ENCODE measurements around the gene GDF15. TPM values are rescaled to one million over a fixed set of nuclear protein-coding genes. Genes with fewer than 3 reads are reported as not detected.
"Not testable (repeated sequence)": the region's sequence is repeated elsewhere in the genome, so short reads cannot be mapped to it uniquely, and the experiment has no call there.

The GDF15 gene
- polyA plus RNA-seq, 1 of the 3 experiments (the other 2 are of a cell fraction) = 129 TPM

GRCh38 chr19:18346091-18346490 is 39.9 kb upstream of the GDF15 start:
- Histone ChIP-seq H3K4me2 (no peak overlapping the region), H3K27me3 (ENCODE audit: insufficient read depth) (no peaks in the 10 kb centered on the region), H3F3A (replicated peaks; ENCODE audit: insufficient read depth) (peaks cover 5% of the 10 kb centered on the region), H3K4me1 (ENCODE audit: control insufficient read depth in 1 of 2, insufficient read depth in 2 of 2, low read depth in 1 of 2, low read length in 1 of 2) (peaks cover 0 to 3% of the 10 kb centered on the region in 2 experiments; a peak in 1 of 4 replicates), H4K20me1 (ENCODE audit: insufficient read depth) (no peaks in the 10 kb centered on the region), H3K27ac (ENCODE audit: low read depth in 2 of 2, low read length in 1 of 2) (no peak overlapping the region), H3K9ac (no peak overlapping the region), H3K36me3 (replicated peaks in 1 of 2; ENCODE audit: control insufficient read depth in 1 of 2, insufficient read depth in 2 of 2, low read length in 1 of 2) (no peaks in the 10 kb centered on the region), H3K4me3 (ENCODE audit: low read depth in 2 of 2, low read length in 1 of 2) (no peak overlapping the region), H3K79me2 (ENCODE audit: insufficient read depth) (no peaks in the 10 kb centered on the region), H2AFZ (ENCODE audit: low read depth) (no peak overlapping the region), H3K9me2 (no peaks in the 10 kb centered on the region), H3K9me3 (no peaks in the 10 kb centered on the region)
- ChIA-PET CTCF (interaction anchor here (0.7 to 9.3 kb wide), 3 partner anchors 42 to 69 kb away, joined by 3 to 217 read pairs (median 83); partner anchors contain the start of genes GDF15 and SSBP4), POLR2A (no interaction called here)
- no peak for DNase-seq
- WGBS (ENCODE audit: low lambda C conversion rate) = 91% methylated on average over 8 of the region's 8 CpGs
- TF ChIP-seq RFX5 (IDR thresholded peaks at IDR 0.05; ENCODE audit: low read length) = no peak
- no peak for TF ChIP-seq NRF1 (IDR thresholded peaks at IDR 0.05; ENCODE audit: low read depth, low read length)

GRCh38 chr19:18348171-18348570 is 37.8 kb upstream of the GDF15 start:
- Histone ChIP-seq H3K9ac (no peak overlapping the region), H3K27me3 (ENCODE audit: insufficient read depth) (no peaks in the 10 kb centered on the region), H2AFZ (ENCODE audit: low read depth) (no peak overlapping the region), H3K36me3 (replicated peaks in 1 of 2; ENCODE audit: control insufficient read depth in 1 of 2, insufficient read depth in 2 of 2, low read length in 1 of 2) (no peaks in the 10 kb centered on the region), H3F3A (replicated peaks; ENCODE audit: insufficient read depth) (peaks cover 5% of the 10 kb centered on the region), H4K20me1 (ENCODE audit: insufficient read depth) (no peaks in the 10 kb centered on the region), H3K4me1 (ENCODE audit: control insufficient read depth in 1 of 2, insufficient read depth in 2 of 2, low read depth in 1 of 2, low read length in 1 of 2) (no peaks in the 10 kb centered on the region), H3K9me3 (no peaks in the 10 kb centered on the region), H3K4me2 (no peak overlapping the region), H3K4me3 (ENCODE audit: low read depth in 2 of 2, low read length in 1 of 2) (no peak overlapping the region), H3K9me2 (no peaks in the 10 kb centered on the region), H3K79me2 (ENCODE audit: insufficient read depth) (no peaks in the 10 kb centered on the region), H3K27ac (ENCODE audit: low read depth in 2 of 2, low read length in 1 of 2) (no peak overlapping the region)
- ChIA-PET POLR2A (no interaction called here), CTCF (interaction anchor here (1.3 to 9.3 kb wide), 8 partner anchors 9 to 67 kb away, joined by 5 to 217 read pairs (median 12); partner anchors contain the start of genes GDF15 and SSBP4)
- no peak for DNase-seq
- 94% methylated on average over 14 of the region's 17 CpGs for WGBS (ENCODE audit: low lambda C conversion rate)
- TF ChIP-seq ELF1 (IDR thresholded peaks at IDR 0.05) (no peak), REST (IDR thresholded peaks at IDR 0.05; ENCODE audit: low read depth, low read length) (no peak), FOXJ3 (CRISPR knock-in tag; IDR thresholded peaks at IDR 0.05) (no peak), RAD21 (IDR thresholded peaks at IDR 0.05; ENCODE audit: low read length) (no peak), FOSL2 (IDR thresholded peaks at IDR 0.05; ENCODE audit: borderline replicate concordance, low read depth) (no peak), CHD2 (IDR thresholded peaks at IDR 0.05; ENCODE audit: low read length, partially characterized antibody) (no peak), MEF2A (IDR thresholded peaks at IDR 0.05; ENCODE audit: borderline replicate concordance, low read depth) (no peak), SIN3A (IDR thresholded peaks at IDR 0.05; ENCODE audit: borderline replicate concordance, low read depth, low read length) (no peak), POLR2AphosphoS5 (IDR thresholded peaks at IDR 0.05; ENCODE audit: low read depth, low read length) (no peak), SMC3 (IDR thresholded peaks at IDR 0.05; ENCODE audit: low read depth, low read length) (no peak), CTCF (IDR thresholded peaks at IDR 0.05) (no peak), RFX5 (IDR thresholded peaks at IDR 0.05; ENCODE audit: low read length) (no peak), TEAD4 (IDR thresholded peaks at IDR 0.05; ENCODE audit: borderline replicate concordance, insufficient read depth) (no peak), RXRA (IDR thresholded peaks at IDR 0.05; ENCODE audit: borderline replicate concordance, low read depth) (no peak), NFIC (IDR thresholded peaks at IDR 0.05; ENCODE audit: borderline replicate concordance) (no peak), MXI1 (IDR thresholded peaks at IDR 0.05; ENCODE audit: low read depth, low read length) (no peak), NRF1 (IDR thresholded peaks at IDR 0.05; ENCODE audit: low read depth, low read length) (no peak), GABPA (IDR thresholded peaks at IDR 0.05; ENCODE audit: low read depth) (no peak)

GRCh38 chr19:18348818-18349339 is 37.1 kb upstream of the GDF15 start:
- peak overlapping the region; percentile 20; the same call in 1 of the 2 replicates for H2AFZ ChIP-seq (ENCODE audit: low read depth)
- CTCF ChIA-PET = interaction anchor here (0.6 to 9.3 kb wide), 18 partner anchors 9 to 94 kb away, joined by 3 to 217 read pairs (median 6); partner anchors contain the start of genes GDF15, JUND and SSBP4
- H3K36me3 ChIP-seq (replicated peaks in 1 of 2; ENCODE audit: control insufficient read depth in 1 of 2, insufficient read depth in 2 of 2, low read length in 1 of 2); H3K27me3 ChIP-seq (ENCODE audit: insufficient read depth); DNase-seq; H3K9ac ChIP-seq; H3K9me2 ChIP-seq; H3K79me2 ChIP-seq (ENCODE audit: insufficient read depth); H3K9me3 ChIP-seq; H3K4me1 ChIP-seq (ENCODE audit: control insufficient read depth in 1 of 2, insufficient read depth in 2 of 2, low read depth in 1 of 2, low read length in 1 of 2); H4K20me1 ChIP-seq (ENCODE audit: insufficient read depth); H3K4me3 ChIP-seq (ENCODE audit: low read depth in 2 of 2, low read length in 1 of 2); H3K4me2 ChIP-seq; H3F3A ChIP-seq (replicated peaks; ENCODE audit: insufficient read depth); POLR2A ChIA-PET; H3K27ac ChIP-seq (ENCODE audit: low read depth in 2 of 2, low read length in 1 of 2): not testable (repeated sequence)
- WGBS (ENCODE audit: low lambda C conversion rate) = 53% methylated on average over 6 of the region's 6 CpGs
